HuH-7 (cell line): ENCODE data around the gene LDHAL6A.
"Not testable (repeated sequence)": the region's sequence is repeated elsewhere in the genome, so short reads cannot be mapped to it uniquely, and the experiment has no call there.

Experiments used
- DNase-seq: peaks from one replicate; pipeline ENCODE4 v3.0.0; 2011; ENCODE audit warnings: low spot score

LDHAL6A gene

DNA sequence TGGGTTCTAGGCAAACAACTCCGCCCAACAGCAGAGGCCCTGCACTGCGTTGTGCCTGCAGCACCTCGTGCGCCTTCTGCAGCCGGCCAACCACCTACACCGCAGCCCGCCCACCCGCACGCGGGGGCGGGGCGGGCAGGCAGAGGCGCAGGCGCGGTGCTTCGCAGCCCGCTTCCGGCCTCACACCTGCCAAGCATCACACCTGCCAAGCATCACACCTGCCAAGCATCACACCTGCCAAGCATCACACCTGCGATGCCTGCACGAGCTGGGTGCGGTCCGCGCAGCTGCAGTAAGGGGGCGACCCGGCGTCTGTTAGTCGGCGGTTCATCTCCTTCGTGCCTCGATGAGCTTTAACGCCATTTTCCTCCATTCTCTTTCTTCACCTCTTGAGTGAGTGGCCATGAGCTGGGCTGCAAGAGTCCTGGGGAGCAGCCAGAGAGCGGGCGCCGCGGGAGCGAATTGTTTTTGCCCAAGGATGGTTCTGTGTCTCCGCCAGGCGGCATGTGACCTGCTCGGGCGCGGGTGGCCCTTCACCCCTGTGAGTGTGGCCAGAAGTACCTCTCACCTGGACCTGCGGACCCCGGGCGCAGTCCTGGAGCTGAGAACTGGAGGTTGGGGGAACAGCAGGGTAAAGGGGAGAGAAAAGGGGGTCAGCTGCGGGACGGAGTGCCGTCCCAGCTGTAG, at the start of gene LDHAL6A:
Gene LDHAL6A, plus strand, starts transcription at position 171 of the 687 bp plus-strand sequence. CDS start 825 bp downstream, outside the sequence.
- no peak for DNase-seq

DNA sequence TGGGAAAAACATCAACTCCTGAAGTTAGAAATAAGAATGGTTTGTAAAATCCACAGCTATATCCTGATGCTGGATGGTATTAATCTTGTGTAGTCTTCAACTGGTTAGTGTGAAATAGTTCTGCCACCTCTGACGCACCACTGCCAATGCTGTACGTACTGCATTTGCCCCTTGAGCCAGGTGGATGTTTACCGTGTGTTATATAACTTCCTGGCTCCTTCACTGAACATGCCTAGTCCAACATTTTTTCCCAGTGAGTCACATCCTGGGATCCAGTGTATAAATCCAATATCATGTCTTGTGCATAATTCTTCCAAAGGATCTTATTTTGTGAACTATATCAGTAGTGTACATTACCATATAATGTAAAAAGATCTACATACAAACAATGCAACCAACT, 48.3 kb upstream of the LDHAL6A start:
- DNase-seq: not testable (repeated sequence)

- DNase-seq: no peak
Measured at GRCh38 chr11:18408558-18409291, 46.9 kb upstream of the LDHAL6A start.

GRCh38 chr11:18416459-18416858, 39.2 kb upstream of the LDHAL6A start:
- DNase-seq: no peak

DNA sequence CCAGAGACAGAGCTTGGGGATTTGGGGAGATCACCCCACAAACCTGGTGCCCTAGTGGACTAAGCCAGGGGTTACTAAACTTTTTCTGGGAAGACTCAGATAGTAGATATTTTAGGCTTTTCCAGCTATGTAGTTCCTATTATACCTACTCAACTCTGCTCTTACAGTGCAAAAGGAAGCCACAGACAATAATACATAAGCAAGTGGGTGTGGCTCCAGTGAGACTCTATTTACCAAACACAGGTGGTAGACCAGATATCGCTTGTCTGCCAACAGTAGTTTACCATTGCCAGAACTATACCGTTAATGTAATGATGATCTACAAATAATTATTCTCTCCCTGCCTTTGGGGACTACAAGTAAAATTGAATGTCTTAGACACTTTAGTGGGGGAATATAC, 36.6 kb upstream of the LDHAL6A start:
- DNase-seq: no peak

GRCh38 chr11:18420067-18420466, 35.6 kb upstream of the LDHAL6A start:
- no peak for DNase-seq

GRCh38 chr11:18427240-18427639, 28.4 kb upstream of the LDHAL6A start:
- no peak for DNase-seq

GRCh38 chr11:18429332-18429731, 26.3 kb upstream of the LDHAL6A start:
- DNase-seq: no peak

DNA sequence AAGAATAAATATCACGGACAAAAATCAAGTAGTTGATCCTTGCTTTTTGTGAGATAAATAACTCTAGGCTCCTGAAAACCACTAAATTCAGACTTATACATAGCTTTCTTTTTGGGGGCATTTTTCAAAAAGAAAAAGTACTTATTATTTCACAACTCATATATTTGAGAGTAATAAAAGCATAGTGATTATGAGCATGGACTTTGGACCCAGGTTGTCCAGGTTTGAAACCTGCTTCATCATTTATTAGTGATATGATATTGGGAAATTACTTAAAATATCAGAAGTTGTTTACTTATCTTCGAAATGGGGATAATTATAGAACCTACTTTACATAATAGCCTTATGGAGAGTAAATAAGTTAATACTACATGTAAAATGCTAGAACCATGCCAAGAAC, 17.0 kb upstream of the LDHAL6A start:
- DNase-seq: no peak

DNA sequence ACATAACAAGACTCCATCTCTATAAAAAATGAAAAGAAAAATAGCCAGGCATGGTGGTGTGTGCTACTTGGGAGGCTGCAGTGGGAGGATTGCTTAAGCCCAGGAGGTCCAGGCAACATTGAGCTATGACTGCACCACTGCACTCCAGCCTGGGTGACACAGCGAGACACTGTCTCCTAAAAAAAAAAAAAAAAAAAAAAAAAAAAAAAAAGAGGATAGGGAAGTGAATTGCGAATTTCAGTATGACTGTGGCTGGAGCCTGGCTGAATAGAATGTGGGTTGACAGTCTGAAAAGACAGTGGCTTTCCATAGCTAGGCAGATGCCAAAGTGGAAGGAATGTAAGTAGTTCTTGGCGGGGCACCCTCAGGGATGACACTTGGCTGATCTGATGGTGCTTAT, 6.4 kb upstream of the LDHAL6A start:
- DNase-seq: no peak

DNA sequence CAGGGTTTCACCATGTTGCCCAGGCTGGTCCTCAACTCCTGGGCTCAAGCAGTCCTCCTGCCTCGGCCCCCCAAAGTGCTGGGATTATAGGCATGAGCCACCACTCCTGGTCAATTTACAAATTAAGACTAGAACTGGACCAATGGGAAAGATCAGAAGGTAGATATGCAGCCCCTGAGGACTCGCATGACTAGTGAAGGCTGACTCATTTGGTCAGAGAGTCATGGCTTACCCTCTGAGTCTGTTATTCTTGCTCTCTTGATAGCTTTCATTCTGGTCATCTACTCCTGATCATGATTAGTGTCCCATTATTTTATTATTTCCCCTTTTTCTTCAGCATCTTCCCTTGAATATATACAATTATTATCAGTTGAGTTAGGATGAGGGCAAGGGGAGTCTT, 2.7 kb upstream of the LDHAL6A start:
- DNase-seq: no peak

GRCh38 chr11:18457450-18457849, 1.8 kb downstream of the LDHAL6A start:
- DNase-seq: peak; percentile 10

GRCh38 chr11:18459634-18460033, 4.0 kb downstream of the LDHAL6A start:
- no peak for DNase-seq

GRCh38 chr11:18461909-18462308, 6.3 kb downstream of the LDHAL6A start:
- DNase-seq: no peak

- no peak for DNase-seq
Measured at GRCh38 chr11:18463439-18463838, 7.8 kb downstream of the LDHAL6A start.

DNA sequence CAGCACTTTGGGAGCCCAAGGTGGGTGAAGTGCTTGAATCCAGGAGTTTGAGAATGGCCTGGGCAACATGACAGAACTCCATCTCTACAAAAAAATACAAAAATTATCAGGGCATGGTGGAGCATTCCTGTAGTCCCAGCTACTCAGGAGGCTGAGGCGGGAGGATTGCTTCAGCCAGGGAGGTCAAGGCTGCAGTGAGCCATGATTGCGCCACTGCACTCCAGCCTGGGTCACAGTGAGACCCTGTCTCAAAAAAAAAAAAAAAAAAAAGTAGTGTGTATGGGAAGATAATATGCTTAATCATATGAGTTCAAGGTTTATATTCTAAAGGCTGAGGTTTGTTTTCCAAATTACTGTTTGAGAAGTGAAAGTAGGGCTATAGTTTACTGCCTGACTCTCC, 10.7 kb downstream of the LDHAL6A start:
- no peak for DNase-seq

GRCh38 chr11:18468059-18468458, 12.4 kb downstream of the LDHAL6A start:
- DNase-seq: no peak

DNA sequence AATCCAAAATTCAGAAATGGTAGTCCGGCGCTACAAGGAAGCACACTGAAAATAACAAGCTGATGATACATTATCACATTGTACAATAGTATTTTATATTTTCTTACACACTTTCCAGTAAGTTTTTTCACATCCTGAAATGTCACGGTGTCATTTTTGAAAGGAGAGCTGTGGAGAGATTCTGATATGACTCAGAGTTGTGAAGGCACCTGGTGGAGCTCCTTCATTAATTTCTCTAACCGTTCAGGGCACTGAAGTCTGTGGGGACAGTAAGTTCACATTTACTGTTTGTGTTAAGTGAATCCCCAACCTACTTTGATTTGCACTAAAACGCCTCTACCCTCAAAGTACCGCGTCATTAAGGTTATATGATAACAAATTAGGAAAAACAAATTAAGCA, 13.3 kb downstream of the LDHAL6A start:
- DNase-seq: no peak

- DNase-seq: no peak
Measured at GRCh38 chr11:18471995-18472394, 16.3 kb downstream of the LDHAL6A start.

- no peak for DNase-seq
Measured at GRCh38 chr11:18472587-18472986, 16.9 kb downstream of the LDHAL6A start.

DNA sequence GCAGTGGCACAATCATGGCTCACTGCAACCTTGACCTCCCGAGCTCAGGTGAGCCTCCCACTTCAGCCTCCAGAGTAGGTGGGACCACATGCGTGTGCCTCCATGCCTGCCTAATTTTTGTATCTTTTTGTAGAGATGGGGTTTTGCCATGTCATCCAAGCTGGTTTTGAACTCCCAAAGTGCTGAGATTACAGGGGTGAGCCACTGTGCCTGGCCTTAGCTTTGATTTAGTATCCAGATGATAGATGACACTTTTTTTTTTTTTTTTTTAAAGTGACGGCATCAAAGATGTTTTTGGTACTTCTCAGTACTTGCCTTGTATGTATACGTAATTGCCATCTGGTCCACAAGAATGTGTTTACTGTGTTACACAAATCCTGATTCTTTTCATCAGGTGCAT, 23.4 kb downstream of the LDHAL6A start:
- DNase-seq: no peak

GRCh38 chr11:18485913-18486528, 30.4 kb downstream of the LDHAL6A start:
- no peak for DNase-seq

DNA sequence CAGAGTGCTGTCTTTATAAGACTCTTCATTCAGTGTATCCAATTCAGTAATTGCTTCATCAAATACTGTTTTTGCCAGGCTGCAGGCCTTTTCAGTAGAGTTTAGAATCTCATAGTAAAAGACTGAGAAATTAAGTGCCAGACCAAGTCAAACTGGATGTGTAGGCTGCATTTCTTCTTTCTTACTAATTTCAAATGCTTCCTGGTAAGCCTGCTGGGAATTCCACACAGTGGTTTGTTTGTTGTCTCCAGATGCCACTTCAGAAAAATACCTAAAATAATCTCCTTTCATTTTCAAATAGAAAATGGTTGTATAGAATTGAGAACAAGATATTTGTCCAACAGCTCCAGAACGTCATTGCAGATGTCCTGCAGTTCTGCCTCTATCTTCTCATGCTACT, 34.7 kb downstream of the LDHAL6A start:
- no peak for DNase-seq
